Middle frontal gyrus (tissue), 1 donor: Measurements from ENCODE around the gene CATSPER3.

ENCODE experiments used
- DNase-seq: peaks from one replicate; pipeline ENCODE4 v3.0.0-alpha.2; 2015; ENCODE audit warnings: low spot score; ENCODE audit errors: extremely low spot score

The CATSPER3 gene

GRCh38 chr5:135010502-135011354 lies 43.0 kb downstream of the CATSPER3 start:
- no peak for DNase-seq

- DNase-seq: no peak
These were observed 43.8 kb downstream of the CATSPER3 start for GRCh38 chr5:135011355-135012032.

GRCh38 chr5:135012033-135012588 lies 44.4 kb downstream of the CATSPER3 start:
- DNase-seq: no peak

- no peak for DNase-seq
These were observed 45.3 kb downstream of the CATSPER3 start for GRCh38 chr5:135012951-135013391.

- DNase-seq: no peak
These were observed 45.7 kb downstream of the CATSPER3 start for GRCh38 chr5:135013445-135013844.

GRCh38 chr5:135013947-135014570 lies 46.4 kb downstream of the CATSPER3 start:
- DNase-seq: no peak

GRCh38 chr5:135015942-135016341 lies 48.2 kb downstream of the CATSPER3 start:
- DNase-seq: no peak

GRCh38 chr5:135016861-135017290 lies 49.2 kb downstream of the CATSPER3 start:
- DNase-seq: no peak

GRCh38 chr5:135018457-135018856 lies 50.8 kb downstream of the CATSPER3 start:
- DNase-seq: no peak

GRCh38 chr5:135019314-135019713 lies 51.6 kb downstream of the CATSPER3 start:
- DNase-seq: no peak

- no peak for DNase-seq
These were observed 52.6 kb downstream of the CATSPER3 start for GRCh38 chr5:135020111-135020895.

GRCh38 chr5:135024956-135025729 lies 57.4 kb downstream of the CATSPER3 start:
- no peak for DNase-seq

- DNase-seq: no peak
These were observed 58.3 kb downstream of the CATSPER3 start for GRCh38 chr5:135025730-135026644.

- no peak for DNase-seq
These were observed 59.0 kb downstream of the CATSPER3 start for GRCh38 chr5:135026645-135027265.

GRCh38 chr5:135027266-135027696 lies 59.6 kb downstream of the CATSPER3 start:
- DNase-seq: no peak

- no peak for DNase-seq
These were observed 60.2 kb downstream of the CATSPER3 start for GRCh38 chr5:135027697-135028615.

- DNase-seq: no peak
These were observed 61.2 kb downstream of the CATSPER3 start for GRCh38 chr5:135028791-135029476.
